ENCODE measurements around the gene NQO2. TPM values are rescaled to one million over a fixed set of nuclear protein-coding genes. Genes with fewer than 3 reads are reported as not detected.

Gene NQO2
- total and polyA plus RNA-seq, 2 experiments from 2014 or later, result 23.4 to 38.5 TPM

GRCh38 chr6:3041147-3041546, 41.5 kb downstream of the NQO2 start:
- Histone ChIP-seq H3K27ac (no peak overlapping the region), H3K4me3 (no peak overlapping the region), H3K9me3 (ENCODE audit: low read depth) (no peaks in the 10 kb centered on the region), H3K4me1 (ENCODE audit: insufficient read depth) (no peaks in the 10 kb centered on the region), H2AFZ (no peak overlapping the region), H3K27me3 (no peaks in the 10 kb centered on the region), H3K9me2 (replicated peaks; ENCODE audit: insufficient read depth) (no peaks in the 10 kb centered on the region), H3K36me3 (replicated peaks; ENCODE audit: insufficient read depth, low read depth) (no peaks in the 10 kb centered on the region), H3K79me2 (no peaks in the 10 kb centered on the region), H3K4me2 (no peak overlapping the region), H4K20me1 (ENCODE audit: insufficient read depth, poor library complexity, severe bottlenecking) (no peaks in the 10 kb centered on the region)
- 88% methylated on average over 3 of the region's 3 CpGs for WGBS (ENCODE audit: low lambda C conversion rate, missing lambda C conversion rate)
- TF ChIP-seq EZH2phosphoT487 (IDR thresholded peaks at IDR 0.05; ENCODE audit: low read depth, severe bottlenecking, unreplicated experiment) (no peak), EZH2 (IDR thresholded peaks at IDR 0.05; ENCODE audit: borderline replicate concordance) (no peak), CTCF (IDR thresholded peaks at IDR 0.05; ENCODE audit: poor library complexity) (no peak)
- DNase-seq (ENCODE audit: low spot score), result no peak

GRCh38 chr6:3041606-3042005, 41.9 kb downstream of the NQO2 start:
- H3K36me3 ChIP-seq (replicated peaks; ENCODE audit: insufficient read depth, low read depth), result no peaks in the 10 kb centered on the region
- no peak for DNase-seq (ENCODE audit: low spot score)
- H3K9me3 ChIP-seq (ENCODE audit: low read depth), result no peaks in the 10 kb centered on the region
- H2AFZ ChIP-seq, result no peak overlapping the region
- TF ChIP-seq EZH2 (IDR thresholded peaks at IDR 0.05; ENCODE audit: borderline replicate concordance), result no peak
- no peak for TF ChIP-seq EZH2phosphoT487 (IDR thresholded peaks at IDR 0.05; ENCODE audit: low read depth, severe bottlenecking, unreplicated experiment)
- no peak for TF ChIP-seq CTCF (IDR thresholded peaks at IDR 0.05; ENCODE audit: poor library complexity)
- no peak overlapping the region for H3K4me3 ChIP-seq
- H4K20me1 ChIP-seq (ENCODE audit: insufficient read depth, poor library complexity, severe bottlenecking), result no peaks in the 10 kb centered on the region
- H3K27ac ChIP-seq, result no peak overlapping the region
- no peaks in the 10 kb centered on the region for H3K27me3 ChIP-seq
- no peaks in the 10 kb centered on the region for H3K79me2 ChIP-seq
- WGBS (ENCODE audit: low lambda C conversion rate, missing lambda C conversion rate), result 13% methylated on average over 2 of the region's 2 CpGs
- H3K4me1 ChIP-seq (ENCODE audit: insufficient read depth), result no peaks in the 10 kb centered on the region
- no peak overlapping the region for H3K4me2 ChIP-seq
- H3K9me2 ChIP-seq (replicated peaks; ENCODE audit: insufficient read depth), result no peaks in the 10 kb centered on the region

- H3K79me2 ChIP-seq, result no peaks in the 10 kb centered on the region
- no peaks in the 10 kb centered on the region for H3K9me3 ChIP-seq (ENCODE audit: low read depth)
- no peaks in the 10 kb centered on the region for H3K27me3 ChIP-seq
- DNase-seq (ENCODE audit: low spot score), result no peak
- no peak overlapping the region for H3K4me3 ChIP-seq
- H3K27ac ChIP-seq, result no peak overlapping the region
- H3K4me1 ChIP-seq (ENCODE audit: insufficient read depth), result no peaks in the 10 kb centered on the region
- TF ChIP-seq EZH2 (IDR thresholded peaks at IDR 0.05; ENCODE audit: borderline replicate concordance) (no peak), CTCF (IDR thresholded peaks at IDR 0.05; ENCODE audit: poor library complexity) (no peak), EZH2phosphoT487 (IDR thresholded peaks at IDR 0.05; ENCODE audit: low read depth, severe bottlenecking, unreplicated experiment) (no peak)
- H3K9me2 ChIP-seq (replicated peaks; ENCODE audit: insufficient read depth), result no peaks in the 10 kb centered on the region
- no peaks in the 10 kb centered on the region for H4K20me1 ChIP-seq (ENCODE audit: insufficient read depth, poor library complexity, severe bottlenecking)
- no peak overlapping the region for H3K4me2 ChIP-seq
- 94% methylated on average over 5 of the region's 5 CpGs for WGBS (ENCODE audit: low lambda C conversion rate, missing lambda C conversion rate)
- no peaks in the 10 kb centered on the region for H3K36me3 ChIP-seq (replicated peaks; ENCODE audit: insufficient read depth, low read depth)
- no peak overlapping the region for H2AFZ ChIP-seq
Measured at GRCh38 chr6:3045369-3045768, 45.7 kb downstream of the NQO2 start.

GRCh38 chr6:3045777-3046176, 46.1 kb downstream of the NQO2 start:
- Histone ChIP-seq H3K9me2 (replicated peaks; ENCODE audit: insufficient read depth) (no peaks in the 10 kb centered on the region), H3K4me2 (no peak overlapping the region), H3K27ac (no peak overlapping the region), H3K27me3 (no peaks in the 10 kb centered on the region), H3K36me3 (replicated peaks; ENCODE audit: insufficient read depth, low read depth) (no peaks in the 10 kb centered on the region), H3K9me3 (ENCODE audit: low read depth) (no peaks in the 10 kb centered on the region), H3K4me1 (ENCODE audit: insufficient read depth) (no peaks in the 10 kb centered on the region), H3K79me2 (no peaks in the 10 kb centered on the region), H3K4me3 (no peak overlapping the region), H4K20me1 (ENCODE audit: insufficient read depth, poor library complexity, severe bottlenecking) (no peaks in the 10 kb centered on the region), H2AFZ (no peak overlapping the region)
- no peak for DNase-seq (ENCODE audit: low spot score)
- TF ChIP-seq EZH2phosphoT487 (IDR thresholded peaks at IDR 0.05; ENCODE audit: low read depth, severe bottlenecking, unreplicated experiment), result no peak
- TF ChIP-seq EZH2 (IDR thresholded peaks at IDR 0.05; ENCODE audit: borderline replicate concordance), result no peak
- no peak for TF ChIP-seq CTCF (IDR thresholded peaks at IDR 0.05; ENCODE audit: poor library complexity)
- 95% methylated on average over 1 of the region's 1 CpG for WGBS (ENCODE audit: low lambda C conversion rate, missing lambda C conversion rate)

Measured in hepatocyte (in vitro differentiated cells).